OCI-LY7 (cell line): ENCODE measurements around the gene EIF4G2. TPM values are rescaled to one million over a fixed set of nuclear protein-coding genes. Genes with fewer than 3 reads are reported as not detected.

Experiments
- BruUV-seq: library from RNA; stranded (reverse); fragments of 400-500 nt; replicated peaks from 2 replicates; lab custom pipeline; 2021; lab: Mats Ljungman, UMichigan
- CTCF ChIA-PET: fragments of 300-600 bp; sonication (Branson Sonifier 250); formaldehyde crosslinking; loops from one replicate; lab custom pipeline; 2022; ENCODE audit warnings: antibody characterized with exemption; ENCODE audit not compliant: unreplicated experiment; lab: Charles Lee
- POLR2A ChIA-PET: fragments of 300-600 bp; sonication (Branson Sonifier 250); formaldehyde crosslinking; loops from one replicate; lab custom pipeline; 2022; ENCODE audit warnings: antibody characterized with exemption; lab: Charles Lee
- DNase-seq: peaks from one replicate; pipeline ENCODE4 v3.0.0-alpha.2; 2015; ENCODE audit warnings: low spot score
- H2AFZ ChIP-seq: fragments of 200-600 bp; sonication (generic), shearing (Covaris generic); 2 replicates; pipeline ENCODE4 v1.6.1; 2014; ENCODE audit warnings: mild to moderate bottlenecking, antibody characterized with exemption, low read length, moderate library complexity
- H3K27ac ChIP-seq: fragments of 200-600 bp; sonication (generic); 2 replicates; pipeline ENCODE4 v1.5.1; 2014; ENCODE audit warnings: mixed run types, low read depth, mild to moderate bottlenecking, moderate library complexity, low read length, inconsistent platforms; ENCODE audit not compliant: poor library complexity, severe bottlenecking
- H3K36me3 ChIP-seq: fragments of 200-600 bp; sonication (generic); 2 replicates; pipeline ENCODE4 v1.6.1; 2014; ENCODE audit warnings: mild to moderate bottlenecking, antibody characterized with exemption, low read length, moderate library complexity, mixed read lengths; ENCODE audit not compliant: insufficient read depth
- H3K4me1 ChIP-seq: fragments of 200-600 bp; sonication (generic); 2 replicates; pipeline ENCODE4 v1.5.1; 2014; ENCODE audit warnings: mild to moderate bottlenecking, low read length; ENCODE audit not compliant: insufficient read depth, poor library complexity, severe bottlenecking
- H3K4me2 ChIP-seq: fragments of 200-600 bp; sonication (generic); 2 replicates; pipeline ENCODE4 v1.6.1; 2014; ENCODE audit warnings: mild to moderate bottlenecking, low read length
- H3K4me3 ChIP-seq: fragments of 200-600 bp; sonication (generic); 2 replicates; pipeline ENCODE4 v1.5.1; 2014; ENCODE audit warnings: mild to moderate bottlenecking, low read depth, low read length; ENCODE audit not compliant: poor library complexity, severe bottlenecking
- H3K79me2 ChIP-seq: fragments of 200-600 bp; sonication (generic); 2 replicates; pipeline ENCODE4 v1.6.1; 2016; ENCODE audit warnings: low read depth, mild to moderate bottlenecking, low read length, moderate library complexity, mixed read lengths; ENCODE audit not compliant: insufficient read depth
- H3K9me2 ChIP-seq: fragments of 200-600 bp; sonication (generic); 2 replicates; pipeline ENCODE4 v1.6.1; 2016; ENCODE audit warnings: mild to moderate bottlenecking, low read length, mixed read lengths; ENCODE audit not compliant: insufficient read depth
- H3K9me3 ChIP-seq: fragments of 200-600 bp; sonication (generic); 2 replicates; pipeline ENCODE4 v1.6.1; 2014; ENCODE audit warnings: mild to moderate bottlenecking, mixed run types, low read length, mixed read lengths
- H4K20me1 ChIP-seq: fragments of 200-600 bp; sonication (generic); 2 replicates; pipeline ENCODE4 v1.6.1; 2014; ENCODE audit warnings: mild to moderate bottlenecking, antibody characterized with exemption, low read length, moderate library complexity, mixed read lengths; ENCODE audit not compliant: insufficient read depth
- EZH2phosphoT487 ChIP-seq: fragments of 200-600 bp; sonication (generic); IDR thresholded peaks from 2 replicates; pipeline ENCODE4 v1.6.1; 2018; ENCODE audit warnings: low read depth, borderline replicate concordance, mild to moderate bottlenecking, mixed run types, antibody characterized with exemption, low read length, moderate library complexity, mixed read lengths
- intact Hi-C: fragments of 100-400 bp; cut with micrococcal nuclease; formaldehyde crosslinking; loops from one replicate; pipeline ENCODE4 v1.10.0; 2022; ENCODE audit not compliant: unreplicated experiment
- total RNA-seq, 2 experiments: library from RNA; depleted of rRNA in 1 of 2; stranded (reverse); fragments of >200 nt in 1 of 2; shearing (Covaris generic) in 1 of 2; gene quantifications; 2 replicates each; pipeline ENCODE4 v1.2.3, GENCODE V29; 2014 to 2022
- TF ChIP-seq, protein P1 (sequence below): fragments of 200-600 bp; sonication (generic); conservative IDR thresholded peaks from 2 replicates; pipeline ENCODE4 v1.5.1; 2014; ENCODE audit warnings: mild to moderate bottlenecking, antibody characterized with exemption, low read length, moderate library complexity, mixed read lengths

Gene EIF4G2
- total RNA-seq, 2 experiments from 2014 or later, result 317 to 502 TPM

- intact Hi-C loops, result loop anchor here (5.0 kb wide), 1 partner anchor 295 kb away; the partner anchor contains the start of gene AMPD3
- H2AFZ ChIP-seq, result peak overlapping the region; percentile 88
- peak overlapping the region; percentile 72 for H3K27ac ChIP-seq
- POLR2A ChIA-PET, result interaction anchor here (0.5 to 1.5 kb wide), 3 partner anchors 12 to 605 kb away, joined by 3 to 4 read pairs (median 3); no protein-coding TSS in a partner anchor
- H3K36me3 ChIP-seq, result peaks cover 41% of the 10 kb centered on the region
- peak overlapping the region; percentile 95 for H3K4me3 ChIP-seq
- peak; percentile 15 for DNase-seq
- peaks cover 18% of the 10 kb centered on the region for H3K79me2 ChIP-seq
- H3K4me2 ChIP-seq, result peak overlapping the region; percentile 94
- BruUV-seq, result TSS peak; percentile 70
- CTCF ChIA-PET, result no interaction called here
- no peaks in the 10 kb centered on the region for H3K9me3 ChIP-seq
- H3K4me1 ChIP-seq, result peaks cover 13% of the 10 kb centered on the region
- no peaks in the 10 kb centered on the region for H3K9me2 ChIP-seq
- no peak for TF ChIP-seq EZH2phosphoT487
- TF ChIP-seq, protein P1, sequence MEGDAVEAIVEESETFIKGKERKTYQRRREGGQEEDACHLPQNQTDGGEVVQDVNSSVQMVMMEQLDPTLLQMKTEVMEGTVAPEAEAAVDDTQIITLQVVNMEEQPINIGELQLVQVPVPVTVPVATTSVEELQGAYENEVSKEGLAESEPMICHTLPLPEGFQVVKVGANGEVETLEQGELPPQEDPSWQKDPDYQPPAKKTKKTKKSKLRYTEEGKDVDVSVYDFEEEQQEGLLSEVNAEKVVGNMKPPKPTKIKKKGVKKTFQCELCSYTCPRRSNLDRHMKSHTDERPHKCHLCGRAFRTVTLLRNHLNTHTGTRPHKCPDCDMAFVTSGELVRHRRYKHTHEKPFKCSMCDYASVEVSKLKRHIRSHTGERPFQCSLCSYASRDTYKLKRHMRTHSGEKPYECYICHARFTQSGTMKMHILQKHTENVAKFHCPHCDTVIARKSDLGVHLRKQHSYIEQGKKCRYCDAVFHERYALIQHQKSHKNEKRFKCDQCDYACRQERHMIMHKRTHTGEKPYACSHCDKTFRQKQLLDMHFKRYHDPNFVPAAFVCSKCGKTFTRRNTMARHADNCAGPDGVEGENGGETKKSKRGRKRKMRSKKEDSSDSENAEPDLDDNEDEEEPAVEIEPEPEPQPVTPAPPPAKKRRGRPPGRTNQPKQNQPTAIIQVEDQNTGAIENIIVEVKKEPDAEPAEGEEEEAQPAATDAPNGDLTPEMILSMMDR, result no peak
- H4K20me1 ChIP-seq, result no peaks in the 10 kb centered on the region
Measured at GRCh38 chr11:10752061-10752460, 56.7 kb downstream of the EIF4G2 start.

DNA sequence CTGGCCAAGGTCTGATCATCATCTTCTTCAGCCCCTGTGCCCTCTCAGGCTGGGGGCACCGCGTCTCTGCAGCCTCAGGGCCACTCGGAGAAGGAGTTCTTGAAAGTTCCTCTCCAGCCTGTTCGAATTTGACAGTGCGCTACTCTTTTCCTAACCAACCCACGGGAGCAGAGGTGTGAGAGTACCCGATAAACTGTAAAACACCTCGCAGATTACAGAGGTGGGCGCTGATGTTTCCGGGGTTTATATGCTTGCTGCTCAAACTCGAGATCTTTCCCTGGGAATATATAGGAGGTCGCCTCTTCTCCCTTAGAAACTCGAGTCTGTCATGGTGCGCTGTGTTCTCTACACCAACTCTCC lies 57.2 kb downstream of the EIF4G2 start:
- Histone ChIP-seq H3K79me2 (peaks cover 18% of the 10 kb centered on the region), H3K4me2 (peak overlapping the region; percentile 94), H3K9me2 (no peaks in the 10 kb centered on the region), H2AFZ (peak overlapping the region; percentile 88), H3K27ac (peak overlapping the region; percentile 72), H3K4me3 (peak overlapping the region; percentile 95), H3K4me1 (peaks cover 13% of the 10 kb centered on the region), H3K36me3 (peaks cover 36% of the 10 kb centered on the region), H4K20me1 (no peaks in the 10 kb centered on the region), H3K9me3 (no peaks in the 10 kb centered on the region)
- DNase-seq, result no peak
- no TSS peak for BruUV-seq
- intact Hi-C loops, result loop anchor here (5.0 kb wide), 1 partner anchor 294 kb away; the partner anchor contains the start of gene AMPD3
- TF ChIP-seq, protein P1, result no peak
- no peak for TF ChIP-seq EZH2phosphoT487
- ChIA-PET CTCF (no interaction called here), POLR2A (interaction anchor here (0.5 to 1.5 kb wide), 4 partner anchors 12 to 605 kb away, joined by 3 to 9 read pairs (median 4); no protein-coding TSS in a partner anchor)
